Measurements from ENCODE around the gene RIMBP2. TPM values are rescaled to one million over a fixed set of nuclear protein-coding genes. Genes with fewer than 3 reads are reported as not detected.

Gene RIMBP2
- total RNA-seq, 2 experiments from 2014 or later = not detected

GRCh38 chr12:130504840-130505175, 211.3 kb downstream of the RIMBP2 start:
- Mint-ChIP-seq H3K27ac (no peak overlapping the region), H3K4me3 (no peak overlapping the region), H3K36me3 (no peaks in the 10 kb centered on the region), H3K27me3 (no peaks in the 10 kb centered on the region), H3K4me1 (no peaks in the 10 kb centered on the region), H3K9me3 (ENCODE audit: low read depth) (no peaks in the 10 kb centered on the region)
- CTCF ChIA-PET = no interaction called here
- ATAC-seq (no peak), DNase-seq (no peak)

- Mint-ChIP-seq H3K4me1 (no peaks in the 10 kb centered on the region), H3K27me3 (no peaks in the 10 kb centered on the region), H3K9me3 (ENCODE audit: low read depth) (no peaks in the 10 kb centered on the region), H3K27ac (no peak overlapping the region), H3K4me3 (no peak overlapping the region), H3K36me3 (no peaks in the 10 kb centered on the region)
- DNase-seq = no peak
- ATAC-seq = no peak
- CTCF ChIA-PET = no interaction called here
These were observed 211.8 kb downstream of the RIMBP2 start for GRCh38 chr12:130504110-130504839.

GRCh38 chr12:130501821-130502220, 214.3 kb downstream of the RIMBP2 start:
- Mint-ChIP-seq H3K4me3 (no peak overlapping the region), H3K27me3 (no peaks in the 10 kb centered on the region), H3K27ac (no peak overlapping the region), H3K9me3 (ENCODE audit: low read depth) (no peaks in the 10 kb centered on the region), H3K36me3 (no peaks in the 10 kb centered on the region), H3K4me1 (no peaks in the 10 kb centered on the region)
- ATAC-seq (no peak), DNase-seq (no peak)
- CTCF ChIA-PET = no interaction called here

- H3K4me3 Mint-ChIP-seq = no peak overlapping the region
- H3K27ac Mint-ChIP-seq = no peak overlapping the region
- no peaks in the 10 kb centered on the region for H3K9me3 Mint-ChIP-seq (ENCODE audit: low read depth)
- ATAC-seq (no peak), DNase-seq (no peak)
- H3K36me3 Mint-ChIP-seq = no peaks in the 10 kb centered on the region
- H3K4me1 Mint-ChIP-seq = no peaks in the 10 kb centered on the region
- CTCF ChIA-PET = no interaction called here
- H3K27me3 Mint-ChIP-seq = no peaks in the 10 kb centered on the region
These were observed 215.2 kb downstream of the RIMBP2 start for GRCh38 chr12:130500835-130501330.

- ATAC-seq (no peak), DNase-seq (no peak)
- Mint-ChIP-seq H3K9me3 (ENCODE audit: low read depth) (no peaks in the 10 kb centered on the region), H3K27ac (no peak overlapping the region), H3K27me3 (no peaks in the 10 kb centered on the region), H3K4me1 (no peaks in the 10 kb centered on the region), H3K4me3 (no peak overlapping the region), H3K36me3 (no peaks in the 10 kb centered on the region)
- CTCF ChIA-PET = no interaction called here
These were observed 216.6 kb downstream of the RIMBP2 start for GRCh38 chr12:130499474-130499873.

- no peak for DNase-seq
- no peaks in the 10 kb centered on the region for H3K27me3 Mint-ChIP-seq
- no peak overlapping the region for H3K27ac Mint-ChIP-seq
- no peaks in the 10 kb centered on the region for H3K9me3 Mint-ChIP-seq (ENCODE audit: low read depth)
- no peak overlapping the region for H3K4me3 Mint-ChIP-seq
- H3K36me3 Mint-ChIP-seq = no peaks in the 10 kb centered on the region
- ATAC-seq = no peak
- H3K4me1 Mint-ChIP-seq = no peaks in the 10 kb centered on the region
- CTCF ChIA-PET = no interaction called here
These were observed 217.3 kb downstream of the RIMBP2 start for GRCh38 chr12:130498589-130499385.

GRCh38 chr12:130497991-130498390, 218.1 kb downstream of the RIMBP2 start:
- no peak for ATAC-seq
- Mint-ChIP-seq H3K27ac (no peak overlapping the region), H3K9me3 (ENCODE audit: low read depth) (no peaks in the 10 kb centered on the region), H3K4me3 (no peak overlapping the region), H3K36me3 (no peaks in the 10 kb centered on the region), H3K27me3 (no peaks in the 10 kb centered on the region), H3K4me1 (no peaks in the 10 kb centered on the region)
- DNase-seq = no peak
- CTCF ChIA-PET = no interaction called here

- Mint-ChIP-seq H3K36me3 (no peaks in the 10 kb centered on the region), H3K27ac (no peak overlapping the region), H3K9me3 (ENCODE audit: low read depth) (no peaks in the 10 kb centered on the region), H3K27me3 (no peaks in the 10 kb centered on the region), H3K4me1 (no peaks in the 10 kb centered on the region), H3K4me3 (no peak overlapping the region)
- no peak for ATAC-seq
- CTCF ChIA-PET = no interaction called here
- no peak for DNase-seq
These were observed 218.8 kb downstream of the RIMBP2 start for GRCh38 chr12:130497321-130497720.

- CTCF ChIA-PET = no interaction called here
- Mint-ChIP-seq H3K9me3 (ENCODE audit: low read depth) (no peaks in the 10 kb centered on the region), H3K27ac (no peak overlapping the region), H3K27me3 (no peaks in the 10 kb centered on the region), H3K4me1 (no peaks in the 10 kb centered on the region), H3K36me3 (no peaks in the 10 kb centered on the region), H3K4me3 (no peak overlapping the region)
- no peak for ATAC-seq
- no peak for DNase-seq
These were observed 219.5 kb downstream of the RIMBP2 start for GRCh38 chr12:130496516-130497120.

GRCh38 chr12:130495156-130495555, 220.9 kb downstream of the RIMBP2 start:
- no peak for DNase-seq
- Mint-ChIP-seq H3K36me3 (no peaks in the 10 kb centered on the region), H3K27ac (no peak overlapping the region), H3K9me3 (ENCODE audit: low read depth) (no peaks in the 10 kb centered on the region), H3K4me1 (no peaks in the 10 kb centered on the region), H3K27me3 (no peaks in the 10 kb centered on the region), H3K4me3 (no peak overlapping the region)
- CTCF ChIA-PET = no interaction called here
- no peak for ATAC-seq

- H3K9me3 Mint-ChIP-seq (ENCODE audit: low read depth) = no peaks in the 10 kb centered on the region
These were observed 221.4 kb downstream of the RIMBP2 start for GRCh38 chr12:130494736-130495135.

GRCh38 chr12:130493951-130494350, 222.1 kb downstream of the RIMBP2 start:
- no peaks in the 10 kb centered on the region for H3K27me3 Mint-ChIP-seq
- ATAC-seq = no peak
- H3K4me3 Mint-ChIP-seq = no peak overlapping the region
- no peaks in the 10 kb centered on the region for H3K36me3 Mint-ChIP-seq
- H3K9me3 Mint-ChIP-seq (ENCODE audit: low read depth) = no peaks in the 10 kb centered on the region
- no peak for DNase-seq
- H3K27ac Mint-ChIP-seq = no peak overlapping the region
- CTCF ChIA-PET = no interaction called here
- no peaks in the 10 kb centered on the region for H3K4me1 Mint-ChIP-seq

More at GRCh38 chr12:130494736-130495135, 221.4 kb downstream of the RIMBP2 start:
- no peak for DNase-seq
- no peak overlapping the region for H3K27ac Mint-ChIP-seq
- H3K4me1 Mint-ChIP-seq = no peaks in the 10 kb centered on the region
- no peak overlapping the region for H3K4me3 Mint-ChIP-seq
- no peak for ATAC-seq
- H3K36me3 Mint-ChIP-seq = no peaks in the 10 kb centered on the region
- H3K27me3 Mint-ChIP-seq = no peaks in the 10 kb centered on the region
- CTCF ChIA-PET = no interaction called here

GRCh38 chr12:130491421-130492357, 224.4 kb downstream of the RIMBP2 start:
- Mint-ChIP-seq H3K36me3 (no peaks in the 10 kb centered on the region), H3K27ac (no peak overlapping the region), H3K9me3 (ENCODE audit: low read depth) (no peaks in the 10 kb centered on the region), H3K4me1 (no peaks in the 10 kb centered on the region), H3K27me3 (no peaks in the 10 kb centered on the region), H3K4me3 (no peak overlapping the region)
- CTCF ChIA-PET = no interaction called here
- no peak for ATAC-seq
- no peak for DNase-seq
